GM19438 (cell line): ENCODE data around the gene PLEKHF1.

Experiments
- ATAC-seq: cut with Tn5 transposase; IDR thresholded peaks from one replicate; pipeline ENCODE4 v1.9.1; 2021; ENCODE audit warnings: low read depth; ENCODE audit not compliant: unreplicated experiment

Gene PLEKHF1

DNA sequence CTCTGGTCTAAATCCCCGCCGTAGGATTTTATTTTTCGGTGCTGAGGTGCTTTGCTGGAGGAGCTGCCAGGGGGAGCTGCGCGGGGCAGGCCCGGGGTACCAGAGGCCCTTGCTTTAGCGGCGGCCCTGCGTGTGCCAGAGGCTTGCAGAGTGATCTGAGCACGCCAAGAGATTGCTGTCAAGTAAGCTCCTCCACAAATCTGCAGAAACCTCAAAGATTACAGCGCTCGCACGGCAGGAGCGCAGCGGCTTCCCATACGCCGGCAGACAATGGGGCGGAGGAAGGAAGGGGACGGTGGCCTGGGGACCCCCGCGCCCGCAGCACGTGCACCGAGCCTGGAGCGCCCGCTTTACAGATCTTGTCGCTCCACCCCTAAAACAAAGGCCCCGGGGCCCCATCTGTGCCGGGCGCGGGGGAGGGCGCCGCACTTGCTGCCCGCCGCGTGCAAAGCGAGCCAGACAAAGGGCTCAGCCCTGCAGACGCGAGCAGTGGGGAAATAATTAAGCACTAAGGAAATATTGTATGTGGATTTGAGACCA is 58.9 kb downstream of the PLEKHF1 start:
- no peak for ATAC-seq

DNA sequence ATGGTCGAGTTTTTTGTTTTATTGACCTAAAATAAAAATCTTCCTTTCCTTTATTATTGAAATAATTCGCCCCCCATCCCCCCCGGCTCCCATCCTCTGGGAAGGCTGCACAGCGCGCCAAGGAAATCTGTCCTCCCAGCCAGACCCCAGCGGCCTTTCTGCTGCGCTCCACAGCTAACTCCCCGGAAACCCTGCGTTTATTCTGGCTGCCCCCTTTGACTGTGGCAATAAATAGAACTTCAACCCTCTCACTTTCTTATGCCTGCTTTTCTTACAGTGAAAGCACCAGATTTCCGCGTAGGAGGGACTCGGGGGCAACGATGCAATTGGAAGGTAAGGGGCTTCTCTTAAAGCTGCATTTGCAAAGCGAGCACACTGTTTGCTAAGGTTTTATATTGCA is 59.5 kb downstream of the PLEKHF1 start:
- no peak for ATAC-seq
